CD4-positive, alpha-beta T cell treated with Interleukin-21 for 1 hour (primary cell): Measurements from ENCODE around the gene ACOT12.
"Not testable (repeated sequence)": the region's sequence is repeated elsewhere in the genome, so short reads cannot be mapped to it uniquely, and the experiment has no call there.

Source experiments
- DNase-seq: peaks from one replicate; pipeline ENCODE4 v3.0.0-alpha.2; 2020

The ACOT12 gene

DNA sequence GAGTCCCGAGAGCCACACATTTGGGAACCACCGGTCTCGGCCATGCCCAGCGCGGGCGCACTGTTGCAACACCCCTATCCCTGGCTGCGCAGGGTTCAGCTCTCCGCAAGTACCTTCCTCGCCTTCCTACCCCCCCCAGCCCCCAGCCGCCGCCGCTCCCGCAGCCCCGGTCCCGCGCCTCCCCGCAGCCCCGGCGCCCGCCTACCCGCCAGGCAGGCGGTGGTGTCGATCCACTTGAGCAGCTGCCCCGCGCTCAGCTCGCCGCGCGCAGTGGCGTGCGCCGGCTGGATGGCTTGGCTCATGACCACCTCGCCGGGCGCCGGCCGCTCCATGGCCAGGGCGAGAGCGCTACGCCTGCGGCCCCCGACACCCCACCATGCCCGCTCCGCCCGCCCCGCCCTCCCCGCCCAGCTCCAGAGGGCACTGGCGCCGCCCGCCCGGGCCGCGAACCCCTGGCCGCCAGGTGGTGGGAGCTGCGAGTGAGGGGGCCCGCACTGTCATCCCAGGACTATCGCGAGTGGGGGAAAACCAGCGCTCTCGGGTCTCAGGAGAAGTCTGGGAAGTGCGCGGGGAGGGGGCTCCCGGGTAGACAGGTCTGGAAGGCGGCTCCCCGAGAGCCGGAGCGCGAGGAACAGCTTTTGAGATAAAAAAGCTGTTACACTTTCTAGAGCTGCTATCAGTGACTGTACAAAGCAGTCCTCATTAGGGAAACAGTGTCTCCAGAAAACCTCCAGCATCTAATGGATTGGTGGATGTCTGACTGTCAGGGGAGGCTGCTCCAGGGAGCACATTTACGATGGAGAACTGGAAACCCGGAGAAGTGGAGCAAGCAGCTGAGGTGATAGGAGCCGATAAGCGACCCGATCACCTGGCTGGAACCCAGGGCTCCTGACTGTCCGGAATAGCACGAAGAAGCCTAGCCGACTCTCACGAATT is at the start of gene ACOT12:
TSS of gene ACOT12 (minus strand) at position 352 of the 936 bp plus-strand sequence. CDS start at position 332, 20 bp downstream.
- DNase-seq = no peak

DNA sequence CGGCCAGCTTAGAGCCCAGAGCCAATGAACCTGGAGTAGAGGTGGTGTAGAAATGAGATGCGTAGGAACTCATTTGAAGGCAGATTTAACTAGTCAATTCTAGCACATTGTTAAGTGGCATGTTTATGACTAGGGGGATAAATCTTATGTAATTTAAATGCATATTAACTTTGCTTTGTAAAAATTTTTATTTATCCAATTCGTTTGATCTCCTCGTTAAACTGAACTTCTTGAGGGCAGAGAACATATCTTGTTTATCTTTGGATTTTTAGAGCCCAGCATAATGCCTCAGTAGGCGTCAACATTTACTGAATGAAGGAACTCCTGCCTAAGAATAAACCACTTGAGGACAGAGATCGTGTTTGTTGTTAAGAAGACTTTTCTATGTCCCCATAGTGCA is 41.1 kb upstream of the ACOT12 start:
- no peak for DNase-seq

GRCh38 chr5:81429985-81430384 is 36.1 kb upstream of the ACOT12 start:
- no peak for DNase-seq

DNA sequence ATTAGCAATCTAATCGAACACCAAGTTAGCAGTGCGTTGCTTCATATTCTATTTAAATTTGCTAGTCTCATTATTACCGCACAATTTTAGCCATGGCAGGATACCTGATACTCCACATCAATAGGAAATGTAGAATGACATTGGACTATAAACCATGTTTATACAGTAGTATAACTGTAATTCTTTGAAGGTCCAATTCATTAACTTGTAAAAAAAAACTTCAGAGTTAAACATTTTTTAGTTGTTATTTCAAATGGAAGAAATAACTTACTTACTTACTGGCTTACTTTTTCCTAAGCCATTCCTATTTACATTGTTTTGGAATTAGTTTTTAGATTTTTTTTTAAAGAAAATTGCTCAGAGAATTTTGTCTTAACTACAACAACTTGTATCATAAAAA is 35.4 kb upstream of the ACOT12 start:
- DNase-seq = no peak

GRCh38 chr5:81428861-81429260 is 34.9 kb upstream of the ACOT12 start:
- DNase-seq = no peak

GRCh38 chr5:81428446-81428845 is 34.5 kb upstream of the ACOT12 start:
- DNase-seq = no peak

DNA sequence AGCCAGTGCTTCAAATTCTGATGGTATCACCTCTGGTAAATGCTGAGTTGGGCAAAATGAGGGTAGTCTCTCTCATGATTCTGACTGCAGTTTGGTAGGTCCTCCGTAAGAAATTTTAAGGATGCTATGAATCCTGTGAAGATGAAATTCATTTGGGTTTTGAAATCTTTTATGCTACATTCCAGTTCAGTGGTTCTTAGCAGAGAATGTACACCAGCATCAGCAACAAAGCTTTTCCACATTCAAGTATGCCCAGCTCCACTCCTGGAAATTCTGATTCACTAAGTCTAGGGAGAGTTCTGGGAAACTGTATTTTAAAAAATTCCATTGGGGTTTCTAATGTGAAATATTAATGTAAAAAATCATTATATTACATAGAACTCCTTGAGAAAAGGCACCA is 33.6 kb upstream of the ACOT12 start:
- DNase-seq = no peak

DNA sequence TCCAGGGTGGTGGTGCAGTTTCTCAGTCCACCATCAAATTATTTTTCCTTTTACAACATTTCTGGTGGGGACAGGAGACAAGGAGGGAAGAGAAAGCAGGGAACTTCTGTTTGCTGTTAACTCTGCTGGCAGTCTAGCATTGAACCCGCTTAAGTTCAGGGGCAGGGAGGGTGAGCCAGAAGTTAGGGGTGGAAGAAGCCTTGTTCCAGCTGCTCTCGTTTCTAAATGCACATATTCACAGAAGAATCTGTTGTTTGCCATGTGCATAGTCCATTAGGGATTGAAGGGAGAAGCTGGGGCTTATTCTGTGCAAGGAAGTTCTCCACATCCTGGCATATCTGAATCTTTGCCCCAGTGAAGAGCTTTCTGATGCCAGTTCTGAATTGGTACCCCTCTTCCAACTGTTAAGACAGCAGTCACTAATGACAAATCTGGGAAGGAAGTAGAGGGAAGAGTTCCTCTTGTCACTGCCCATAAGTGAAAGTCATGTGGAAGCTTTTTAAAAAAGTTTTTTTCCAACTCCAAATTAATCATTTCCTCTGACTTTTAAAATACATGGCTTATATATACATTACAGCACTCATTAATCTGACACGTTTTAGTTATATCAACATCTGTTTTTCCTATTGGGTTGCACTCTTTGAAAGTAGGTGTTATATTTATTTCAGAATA is 32.6 kb upstream of the ACOT12 start:
- DNase-seq = no peak

DNA sequence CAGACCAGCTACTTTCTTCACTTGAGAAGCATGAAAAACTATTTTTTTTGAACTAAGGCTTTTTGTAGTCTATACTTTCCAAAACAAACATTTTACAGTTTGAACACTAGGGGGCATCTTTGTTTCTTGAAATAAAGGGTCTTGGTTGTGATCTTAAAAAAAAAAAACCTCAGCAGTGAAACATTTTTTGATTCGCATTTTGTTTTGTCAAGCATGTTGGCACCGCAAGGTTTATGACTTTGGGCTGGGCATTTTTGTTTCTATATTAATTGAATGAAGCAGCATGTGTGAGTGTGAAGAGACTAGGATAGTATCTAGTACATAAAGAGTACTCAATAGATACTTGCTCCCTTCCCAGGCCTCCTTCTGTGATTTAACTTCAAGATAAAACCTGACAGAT is 31.6 kb upstream of the ACOT12 start:
- peak; percentile 55 for DNase-seq

DNA sequence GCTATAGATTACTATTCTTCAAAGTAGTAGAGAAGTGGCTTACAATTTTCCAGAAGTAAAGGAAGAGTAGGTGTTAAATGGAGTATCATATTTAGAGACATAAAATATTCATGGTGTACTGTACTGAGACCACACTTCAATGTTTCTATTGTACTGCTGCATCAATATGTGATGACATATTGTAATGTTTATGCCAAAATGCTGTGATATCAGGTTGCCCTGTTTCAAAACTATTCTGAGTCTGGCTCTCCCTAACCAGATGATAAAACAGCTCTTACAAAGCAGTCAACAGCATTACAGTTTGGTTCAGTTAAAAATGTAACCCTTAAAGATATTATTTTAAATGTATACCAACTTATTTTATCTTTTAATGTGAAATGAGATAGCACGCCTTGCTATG is 30.8 kb upstream of the ACOT12 start:
- DNase-seq = no peak

DNA sequence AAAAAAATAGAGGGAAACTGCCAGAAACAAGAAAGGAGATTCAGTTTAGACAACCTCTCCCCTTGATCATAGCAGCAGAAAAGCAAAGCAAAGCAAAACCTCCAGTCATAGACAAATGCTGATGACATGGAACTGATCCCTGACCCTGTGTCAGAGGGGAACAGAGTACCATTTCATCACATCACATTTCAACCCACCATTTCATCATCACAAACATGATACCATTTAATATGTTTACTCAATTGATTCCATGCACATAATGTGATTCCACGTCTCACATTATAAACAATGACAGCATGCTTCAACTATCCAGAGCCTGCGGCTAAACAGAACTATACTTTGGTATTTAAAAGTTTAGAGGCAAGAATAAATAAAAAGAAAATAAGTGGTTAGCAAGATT is 28.7 kb upstream of the ACOT12 start:
- DNase-seq = no peak

DNA sequence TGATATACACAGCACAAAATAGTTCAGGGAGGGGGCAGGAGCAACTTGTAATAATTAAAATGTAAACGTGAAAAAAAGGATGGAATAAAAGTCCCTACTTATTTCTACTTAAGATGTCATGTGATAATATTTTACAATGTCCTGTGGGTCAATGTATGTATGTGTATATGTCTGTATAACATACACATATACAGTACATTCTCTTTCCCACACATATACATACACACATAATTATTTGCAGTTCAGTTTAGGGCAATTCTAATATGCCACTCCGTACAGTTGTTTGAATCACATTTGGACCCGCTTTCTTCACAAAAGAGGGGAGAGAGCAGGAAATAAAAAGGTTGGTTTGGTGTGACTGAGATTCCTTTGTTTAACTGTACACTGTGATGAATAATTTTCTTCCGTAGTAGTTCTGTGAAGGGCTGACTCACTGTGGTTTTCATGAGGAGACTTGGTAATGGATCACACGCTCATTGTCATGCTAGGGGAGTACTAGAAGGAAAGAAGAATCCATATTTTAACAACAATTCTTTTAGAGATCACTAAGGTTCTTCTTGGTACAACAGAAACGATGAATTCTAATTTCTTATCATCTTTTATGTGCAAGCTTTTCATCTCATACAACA is 26.2 kb upstream of the ACOT12 start:
- DNase-seq = no peak

- DNase-seq = no peak
These were observed 24.7 kb upstream of the ACOT12 start for GRCh38 chr5:81418606-81419005.

- DNase-seq = no peak
These were observed 23.1 kb upstream of the ACOT12 start for GRCh38 chr5:81417052-81417451.

GRCh38 chr5:81409896-81410295 is 16.0 kb upstream of the ACOT12 start:
- DNase-seq = no peak

DNA sequence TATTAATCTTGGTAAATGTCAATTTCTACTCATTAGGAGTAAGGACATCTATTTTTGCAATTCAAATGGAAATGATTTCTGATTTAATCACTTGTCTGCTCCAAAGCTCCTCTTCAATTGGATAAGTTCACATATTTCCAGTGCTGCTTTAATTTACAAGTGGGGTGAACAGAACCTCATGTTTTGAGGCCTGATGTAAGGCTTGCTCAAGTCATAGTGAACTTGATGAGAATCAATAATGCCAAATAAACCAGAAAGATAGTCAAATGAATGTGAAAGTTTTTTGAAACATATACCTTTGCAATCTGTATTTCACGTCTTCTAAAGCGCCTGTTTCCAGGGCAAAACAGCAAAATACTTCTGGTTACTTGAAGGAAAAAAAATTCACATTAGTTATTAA is 15.4 kb upstream of the ACOT12 start:
- DNase-seq = no peak

GRCh38 chr5:81408496-81408895 is 14.6 kb upstream of the ACOT12 start:
- no peak for DNase-seq

DNA sequence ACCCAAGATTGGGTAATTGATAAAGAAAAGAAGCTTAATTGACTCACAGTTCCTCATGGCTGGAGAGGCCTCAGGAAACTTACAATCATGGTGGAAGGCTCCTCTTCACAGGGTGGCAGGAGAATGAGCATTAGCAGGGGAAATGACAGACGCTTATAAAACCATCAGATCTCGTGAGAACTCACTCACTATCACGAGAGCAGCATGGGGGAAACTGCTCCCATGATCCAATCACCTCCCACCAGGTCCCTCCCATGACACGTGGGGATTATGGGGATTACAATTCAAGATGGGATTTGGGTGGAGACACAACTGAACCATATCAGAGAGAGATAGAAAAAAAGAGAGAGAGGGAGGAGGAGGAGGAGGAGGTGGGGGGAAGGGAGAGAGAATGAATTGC is 13.9 kb upstream of the ACOT12 start:
- DNase-seq = not testable (repeated sequence)

DNA sequence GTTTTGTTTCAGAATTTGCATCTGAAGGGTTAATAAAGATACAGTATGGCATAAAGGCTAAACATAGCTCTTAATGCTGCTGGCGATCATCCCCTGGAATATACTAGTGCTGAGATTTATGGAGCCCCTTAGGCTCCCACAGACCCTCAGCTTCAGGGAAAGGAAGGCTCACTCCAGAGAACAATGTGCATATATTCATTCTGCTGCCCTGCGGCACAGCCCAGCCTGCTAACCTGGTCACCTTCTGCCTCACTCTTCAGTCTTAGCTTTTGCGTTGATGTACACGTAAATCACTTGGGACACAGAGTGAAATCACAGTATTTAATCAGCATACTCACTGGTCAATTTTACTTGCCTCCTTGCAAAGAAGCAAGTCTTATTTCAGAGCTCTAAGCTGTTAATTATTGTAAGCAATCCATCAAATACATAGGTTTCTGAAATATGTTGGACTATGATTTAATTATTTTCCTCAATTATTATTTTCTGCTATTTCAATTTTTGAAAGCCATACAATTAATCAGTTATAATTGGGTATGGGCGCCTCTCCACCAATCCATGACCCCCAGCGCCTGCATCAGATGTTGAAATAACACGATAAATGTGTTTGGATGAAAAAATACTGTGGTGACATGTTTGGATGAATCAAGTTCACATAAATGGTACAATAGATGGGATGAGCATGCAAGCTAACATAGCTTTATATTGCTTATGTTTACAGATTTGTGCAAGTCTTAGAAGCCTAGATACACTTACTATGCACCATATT is 11.4 kb upstream of the ACOT12 start:
- DNase-seq = no peak

- DNase-seq = no peak
These were observed 8.4 kb upstream of the ACOT12 start for GRCh38 chr5:81402192-81402930.

- DNase-seq = no peak
These were observed 7.3 kb upstream of the ACOT12 start for GRCh38 chr5:81401266-81401665.

- DNase-seq = no peak
These were observed 6.4 kb upstream of the ACOT12 start for GRCh38 chr5:81400375-81400774.
